Measurements from ENCODE around the gene BBS4. TPM values are rescaled to one million over a fixed set of nuclear protein-coding genes. Genes with fewer than 3 reads are reported as not detected.
"Not testable (repeated sequence)": the region's sequence is repeated elsewhere in the genome, so short reads cannot be mapped to it uniquely, and the experiment has no call there.

BBS4 gene
- total RNA-seq, 1 donor from 2014 or later, result 11.8 TPM

GRCh38 chr15:72700076-72700475 is 14.1 kb downstream of the BBS4 start:
- intact Hi-C loops (cut with micrococcal nuclease), result no loop called here

GRCh38 chr15:72706266-72706665 is 20.3 kb downstream of the BBS4 start:
- intact Hi-C loops (cut with micrococcal nuclease), result no loop called here

GRCh38 chr15:72708551-72709303 is 22.7 kb downstream of the BBS4 start:
- intact Hi-C loops (cut with micrococcal nuclease), result not testable (repeated sequence)

GRCh38 chr15:72722071-72722696 is 36.2 kb downstream of the BBS4 start:
- intact Hi-C loops (cut with micrococcal nuclease), result loop anchor here (1.0 to 10.0 kb wide), 12 partner anchors 19 to 983 kb away; partner anchors contain the start of gene ADPGK

GRCh38 chr15:72724028-72724427 is 38.0 kb downstream of the BBS4 start:
- intact Hi-C loops (cut with micrococcal nuclease), result loop anchor here (5.0 to 10.0 kb wide), 3 partner anchors 163 to 981 kb away; no protein-coding TSS in a partner anchor

GRCh38 chr15:72725446-72725845 is 39.4 kb downstream of the BBS4 start:
- intact Hi-C loops (cut with micrococcal nuclease), result loop anchor here (10.0 kb wide), 1 partner anchor 979 kb away; no protein-coding TSS in a partner anchor

- intact Hi-C loops (cut with micrococcal nuclease), result loop anchor here (10.0 kb wide), 1 partner anchor 979 kb away; no protein-coding TSS in a partner anchor
Observed at GRCh38 chr15:72725851-72726250, 39.8 kb downstream of the BBS4 start.

GRCh38 chr15:72727154-72727553 is 41.1 kb downstream of the BBS4 start:
- intact Hi-C loops (cut with micrococcal nuclease), result loop anchor here (10.0 kb wide), 1 partner anchor 978 kb away; no protein-coding TSS in a partner anchor

GRCh38 chr15:72728249-72728648 is 42.2 kb downstream of the BBS4 start:
- intact Hi-C loops (cut with micrococcal nuclease), result loop anchor here (10.0 kb wide), 1 partner anchor 977 kb away; no protein-coding TSS in a partner anchor

- intact Hi-C loops (cut with micrococcal nuclease), result loop anchor here (10.0 kb wide), 1 partner anchor 976 kb away; no protein-coding TSS in a partner anchor
Observed at GRCh38 chr15:72728821-72729220, 42.8 kb downstream of the BBS4 start.

- intact Hi-C loops (cut with micrococcal nuclease), result no loop called here
Observed at GRCh38 chr15:72732086-72732485, 46.1 kb downstream of the BBS4 start.

- intact Hi-C loops (cut with micrococcal nuclease), result no loop called here
Observed at GRCh38 chr15:72732516-72732915, 46.5 kb downstream of the BBS4 start.

GRCh38 chr15:72733941-72734738 is 48.1 kb downstream of the BBS4 start:
- intact Hi-C loops (cut with micrococcal nuclease), result no loop called here

GRCh38 chr15:72735111-72735510 is 49.1 kb downstream of the BBS4 start:
- intact Hi-C loops (cut with micrococcal nuclease), result no loop called here

- intact Hi-C loops (cut with micrococcal nuclease), result no loop called here
Observed at GRCh38 chr15:72737061-72737460, 51.1 kb downstream of the BBS4 start.

- intact Hi-C loops (cut with micrococcal nuclease), result no loop called here
Observed at GRCh38 chr15:72737723-72738122, 51.7 kb downstream of the BBS4 start.

- intact Hi-C loops (cut with micrococcal nuclease), result loop anchor here (1.0 to 2.0 kb wide), 4 partner anchors 17 to 311 kb away; partner anchors contain the start of genes ADPGK, BBS4 and HIGD2B
Observed at GRCh38 chr15:72740219-72740618, 54.2 kb downstream of the BBS4 start.

- intact Hi-C loops (cut with micrococcal nuclease), result no loop called here
Observed at GRCh38 chr15:72749700-72750099, 63.7 kb downstream of the BBS4 start.

GRCh38 chr15:72751751-72752455 is 65.9 kb downstream of the BBS4 start:
- intact Hi-C loops (cut with micrococcal nuclease), result no loop called here

GRCh38 chr15:72754096-72754495 is 68.1 kb downstream of the BBS4 start:
- intact Hi-C loops (cut with micrococcal nuclease), result no loop called here

- intact Hi-C loops (cut with micrococcal nuclease), result no loop called here
Observed at GRCh38 chr15:72758182-72758581, 72.2 kb downstream of the BBS4 start.
